Ascending aorta (tissue), 2 donors: ENCODE results near the gene CMIP. TPM values are rescaled to one million over a fixed set of nuclear protein-coding genes. Genes with fewer than 3 reads are reported as not detected.

ENCODE experiments used
- DNase-seq, 2 donors: peaks; one replicate each; pipeline ENCODE4 v3.0.0-alpha.2; 2019; ENCODE audit warnings: low spot score in 2 of 2
- H3K27ac ChIP-seq, 2 donors: fragments of 200-600 bp; sonication (generic); one replicate each; pipeline ENCODE4 v1.5.1; 2016 to 2017; ENCODE audit warnings: mild to moderate bottlenecking in 1 of 2
- H3K27me3 ChIP-seq: fragments of 200-600 bp; sonication (generic); one replicate; pipeline ENCODE4 v1.5.1; 2017
- H3K36me3 ChIP-seq, 2 donors: fragments of 200-600 bp; sonication (generic); one replicate each; pipeline ENCODE4 v1.5.1; 2016
- H3K4me1 ChIP-seq, 2 donors: fragments of 200-600 bp; sonication (generic); one replicate each; pipeline ENCODE4 v1.5.1; 2016 to 2017; ENCODE audit warnings: mild to moderate bottlenecking in 1 of 2
- H3K4me3 ChIP-seq, 2 donors: fragments of 200-600 bp; sonication (generic); one replicate each; pipeline ENCODE4 v1.5.1; 2016 to 2017; ENCODE audit warnings: mild to moderate bottlenecking in 1 of 2
- H3K9me3 ChIP-seq, 2 donors: fragments of 200-600 bp; sonication (generic); one replicate each; pipeline ENCODE4 v1.5.1; 2016
- intact Hi-C: fragments of 100-400 bp; cut with DNase I; formaldehyde crosslinking; loops from one replicate; pipeline ENCODE4 v1.15.1; 2023
- total RNA-seq: library from RNA; depleted of rRNA; stranded (reverse); fragments of >200 nt; gene quantifications from one replicate; pipeline ENCODE4 v1.1.0, GENCODE V29; 2016
- TF ChIP-seq, protein P1 (sequence below), 3 experiments: fragments of 200-600 bp in 2 of 3; fragments of 450-650 bp in 1 of 3; sonication (generic) in 2 of 3; IDR thresholded peaks; one replicate each; pipeline ENCODE4 v1.5.1; 2016 to 2019; ENCODE audit warnings: antibody characterized with exemption in 3 of 3, mild to moderate bottlenecking in 1 of 3, moderate library complexity in 1 of 3

Gene CMIP
- total RNA-seq, 1 donor from 2014 or later = 110 TPM

DNA sequence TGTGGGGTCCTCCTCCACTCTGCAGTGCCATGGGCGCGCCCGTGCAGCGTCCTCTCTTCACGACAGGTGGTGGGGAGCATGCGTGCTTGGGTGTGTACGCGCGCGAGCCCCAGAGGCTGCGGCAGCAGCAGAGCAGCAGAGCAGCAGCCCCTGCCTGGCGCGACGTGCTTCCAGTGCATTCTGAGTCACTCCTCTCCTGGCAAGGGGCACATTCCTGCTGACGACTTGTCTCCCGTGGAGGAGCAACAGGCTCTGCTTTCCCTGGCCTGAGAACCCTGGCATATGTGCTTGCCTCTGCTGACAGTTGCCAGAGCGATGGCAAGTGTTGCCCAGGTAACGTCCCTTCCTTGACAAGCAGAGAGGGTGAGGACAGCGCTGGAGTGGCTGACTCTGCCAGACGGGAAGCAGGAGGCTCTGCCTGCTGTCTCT is 200.7 kb downstream of the CMIP start:
- Histone ChIP-seq H3K36me3 (no peaks in the 10 kb centered on the region), H3K9me3 (no peaks in the 10 kb centered on the region), H3K27me3 (no peaks in the 10 kb centered on the region), H3K4me1 (no peaks in the 10 kb centered on the region), H3K4me3 (no peak overlapping the region), H3K27ac (no peak overlapping the region)
- intact Hi-C loops = no loop called here
- DNase-seq = peak in 1 of 2 donors; percentile 26
- TF ChIP-seq, protein P1, sequence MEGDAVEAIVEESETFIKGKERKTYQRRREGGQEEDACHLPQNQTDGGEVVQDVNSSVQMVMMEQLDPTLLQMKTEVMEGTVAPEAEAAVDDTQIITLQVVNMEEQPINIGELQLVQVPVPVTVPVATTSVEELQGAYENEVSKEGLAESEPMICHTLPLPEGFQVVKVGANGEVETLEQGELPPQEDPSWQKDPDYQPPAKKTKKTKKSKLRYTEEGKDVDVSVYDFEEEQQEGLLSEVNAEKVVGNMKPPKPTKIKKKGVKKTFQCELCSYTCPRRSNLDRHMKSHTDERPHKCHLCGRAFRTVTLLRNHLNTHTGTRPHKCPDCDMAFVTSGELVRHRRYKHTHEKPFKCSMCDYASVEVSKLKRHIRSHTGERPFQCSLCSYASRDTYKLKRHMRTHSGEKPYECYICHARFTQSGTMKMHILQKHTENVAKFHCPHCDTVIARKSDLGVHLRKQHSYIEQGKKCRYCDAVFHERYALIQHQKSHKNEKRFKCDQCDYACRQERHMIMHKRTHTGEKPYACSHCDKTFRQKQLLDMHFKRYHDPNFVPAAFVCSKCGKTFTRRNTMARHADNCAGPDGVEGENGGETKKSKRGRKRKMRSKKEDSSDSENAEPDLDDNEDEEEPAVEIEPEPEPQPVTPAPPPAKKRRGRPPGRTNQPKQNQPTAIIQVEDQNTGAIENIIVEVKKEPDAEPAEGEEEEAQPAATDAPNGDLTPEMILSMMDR (IDR thresholded peaks at IDR 0.05) = no peak

DNA sequence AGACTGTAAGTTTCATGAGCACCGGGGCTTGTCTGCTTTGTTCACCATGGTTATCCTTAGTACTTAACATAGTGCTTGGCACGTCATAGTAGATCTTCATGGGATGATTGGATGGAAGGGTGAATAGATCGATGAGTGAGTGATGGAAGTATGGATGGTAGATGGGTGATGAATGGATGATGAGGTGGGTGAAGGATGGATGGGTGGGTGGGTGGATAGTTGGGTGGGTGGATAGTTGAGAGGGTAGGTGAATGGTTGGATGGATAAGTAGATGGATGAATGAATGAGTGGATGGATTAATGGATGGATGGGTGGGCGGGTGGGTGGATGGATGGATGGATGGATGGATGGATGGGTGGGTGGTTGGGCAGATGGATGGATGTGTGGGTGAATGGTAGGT is 201.3 kb downstream of the CMIP start:
- Histone ChIP-seq H3K4me3 (no peak overlapping the region), H3K9me3 (no peaks in the 10 kb centered on the region), H3K27ac (no peak overlapping the region), H3K36me3 (no peaks in the 10 kb centered on the region), H3K27me3 (no peaks in the 10 kb centered on the region), H3K4me1 (no peaks in the 10 kb centered on the region)
- no peak for DNase-seq
- intact Hi-C loops = no loop called here
- TF ChIP-seq, protein P1 (IDR thresholded peaks at IDR 0.05) = no peak

DNA sequence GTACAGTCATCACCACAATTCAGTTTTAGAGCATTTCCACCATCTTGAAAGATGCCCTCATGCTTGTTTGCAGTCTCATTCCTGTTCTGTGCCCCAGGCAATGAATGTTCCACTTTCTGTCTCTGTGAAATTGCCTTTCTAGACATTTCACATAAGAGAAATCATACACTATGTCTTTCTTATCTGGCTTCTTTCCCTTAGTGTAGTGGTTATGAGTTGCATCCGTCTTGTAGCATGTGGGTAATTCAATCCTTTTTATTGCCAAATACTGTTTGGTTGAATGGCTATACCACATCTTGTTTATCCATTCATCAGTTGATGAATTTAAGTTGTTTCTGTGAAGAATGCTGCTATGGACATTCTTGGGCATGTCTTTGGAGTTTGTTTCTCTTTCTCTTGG is 202.0 kb downstream of the CMIP start:
- no peaks in the 10 kb centered on the region for H3K4me1 ChIP-seq
- H3K4me3 ChIP-seq = no peak overlapping the region
- H3K9me3 ChIP-seq = no peaks in the 10 kb centered on the region
- no peak for DNase-seq
- intact Hi-C loops = no loop called here
- TF ChIP-seq, protein P1 (IDR thresholded peaks at IDR 0.05) = no peak
- no peaks in the 10 kb centered on the region for H3K36me3 ChIP-seq
- H3K27me3 ChIP-seq = no peaks in the 10 kb centered on the region
- no peak overlapping the region for H3K27ac ChIP-seq

DNA sequence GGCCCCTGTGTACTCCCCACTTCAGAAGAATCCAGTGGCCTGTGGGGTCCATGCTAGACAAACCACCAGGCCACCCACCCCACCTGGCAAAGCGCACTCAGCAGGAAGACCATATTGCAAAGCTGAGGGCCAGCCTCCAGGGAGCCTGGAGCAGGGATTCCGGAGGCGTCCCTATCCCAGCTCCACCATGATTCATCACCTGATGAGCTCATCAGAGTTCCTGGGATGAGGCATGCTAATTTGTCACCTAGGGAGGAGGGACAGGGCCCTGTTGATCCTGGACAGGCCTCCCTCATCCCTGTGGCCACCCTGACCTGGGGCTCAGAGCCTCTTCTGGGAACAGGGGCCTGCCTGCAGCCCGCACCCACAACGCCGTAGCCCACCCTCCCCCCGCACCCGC is 202.9 kb downstream of the CMIP start:
- intact Hi-C loops = no loop called here
- TF ChIP-seq, protein P1 (IDR thresholded peaks at IDR 0.05) = no peak
- H3K27me3 ChIP-seq = no peaks in the 10 kb centered on the region
- H3K36me3 ChIP-seq = peaks cover 3 to 4% of the 10 kb centered on the region in 2 donors
- H3K4me1 ChIP-seq = no peaks in the 10 kb centered on the region
- H3K9me3 ChIP-seq = no peaks in the 10 kb centered on the region
- H3K27ac ChIP-seq = no peak overlapping the region
- DNase-seq = no peak
- H3K4me3 ChIP-seq = no peak overlapping the region

DNA sequence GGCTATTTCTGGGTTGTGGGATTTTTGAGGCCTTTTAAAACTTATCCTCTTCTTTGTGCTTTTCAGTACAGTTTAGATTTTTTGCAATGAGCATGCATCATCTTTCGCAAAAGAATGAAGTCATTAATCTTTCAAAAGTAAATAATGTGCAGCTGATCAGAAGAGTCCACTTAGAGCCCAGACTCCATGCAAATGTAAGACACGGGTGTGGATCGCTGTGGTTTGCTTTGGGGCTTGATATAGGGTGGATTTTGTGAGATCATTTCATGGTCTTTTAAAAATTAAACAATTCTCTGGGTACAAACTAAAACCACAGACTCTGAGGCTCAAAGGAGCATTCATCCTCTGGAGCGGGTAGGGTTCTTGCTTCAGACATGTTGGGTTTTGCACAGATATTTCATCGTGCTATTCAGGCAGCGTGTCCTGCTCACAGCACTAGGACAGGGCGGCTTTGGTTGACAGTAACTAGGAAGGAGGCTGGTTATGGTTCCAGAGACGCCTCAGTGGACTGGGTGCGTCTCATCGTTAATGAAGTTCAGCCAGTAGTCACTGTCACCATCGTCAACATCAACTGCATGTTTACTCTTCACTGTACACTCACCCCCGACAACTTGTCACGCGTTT is 205.1 kb downstream of the CMIP start:
- no peak overlapping the region for H3K27ac ChIP-seq
- intact Hi-C loops = no loop called here
- no peaks in the 10 kb centered on the region for H3K27me3 ChIP-seq
- DNase-seq = no peak
- TF ChIP-seq, protein P1 (IDR thresholded peaks at IDR 0.05) = no peak
- no peak overlapping the region for H3K4me3 ChIP-seq
- peaks cover 9 to 20% of the 10 kb centered on the region in 2 donors for H3K36me3 ChIP-seq
- H3K4me1 ChIP-seq = no peaks in the 10 kb centered on the region
- no peaks in the 10 kb centered on the region for H3K9me3 ChIP-seq

DNA sequence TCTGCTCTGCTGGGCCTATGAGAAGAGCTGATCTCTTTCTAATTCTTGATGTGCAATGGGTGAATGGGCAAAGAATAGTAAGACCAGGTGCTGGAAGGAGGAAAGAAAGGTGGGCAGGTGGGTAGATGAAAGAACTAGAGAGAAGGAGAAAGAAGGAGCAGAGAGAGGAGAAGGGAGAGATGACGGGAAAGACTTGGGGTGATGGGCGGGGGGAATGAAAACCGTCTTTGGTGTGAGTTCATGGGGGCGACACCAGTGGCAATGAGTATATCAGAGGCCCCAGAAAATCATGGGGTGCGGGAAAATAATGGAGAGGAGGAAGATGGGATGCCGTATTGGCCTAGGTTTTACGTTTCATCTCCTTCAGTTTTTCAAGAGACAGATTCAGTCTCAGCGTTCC is 205.7 kb downstream of the CMIP start:
- no peak for DNase-seq

More for the DNA sequence above, 205.7 kb downstream of the CMIP start:
- H3K9me3 ChIP-seq = no peaks in the 10 kb centered on the region
- H3K36me3 ChIP-seq = peaks cover 9 to 20% of the 10 kb centered on the region in 2 donors
- no peak overlapping the region for H3K4me3 ChIP-seq
- intact Hi-C loops = no loop called here
- no peak overlapping the region for H3K27ac ChIP-seq
- no peaks in the 10 kb centered on the region for H3K27me3 ChIP-seq
- TF ChIP-seq, protein P1 (IDR thresholded peaks at IDR 0.05) = no peak
- no peaks in the 10 kb centered on the region for H3K4me1 ChIP-seq
